ACC112 (cell line): ENCODE data around the gene RAI1.
A peak's percentile ranks its signal among the peaks of the same experiment; 100 is the strongest.
"Not testable (repeated sequence)": the region's sequence is repeated elsewhere in the genome, so short reads cannot be mapped to it uniquely, and the experiment has no call there.

Source experiments
- H2AFZ ChIP-seq: fragments of 200-600 bp; sonication (generic); one replicate; pipeline ENCODE4 v1.6.0; 2017; ENCODE audit warnings: antibody characterized with exemption, low read length; ENCODE audit not compliant: unreplicated experiment
- H3K27ac ChIP-seq: fragments of 200-600 bp; sonication (generic); 2 replicates; pipeline ENCODE4 v1.5.1; 2014; ENCODE audit warnings: low read depth, mild to moderate bottlenecking, antibody characterized with exemption, low read length, moderate library complexity
- H3K27me3 ChIP-seq: fragments of 200-600 bp; sonication (generic); 2 replicates; pipeline ENCODE4 v1.6.1; 2014; ENCODE audit warnings: mild to moderate bottlenecking, antibody characterized with exemption, low read length, moderate library complexity, mixed read lengths; ENCODE audit not compliant: insufficient read depth
- H3K36me3 ChIP-seq: fragments of 200-600 bp; sonication (generic); 2 replicates; pipeline ENCODE4 v1.6.1; 2016; ENCODE audit warnings: mild to moderate bottlenecking, antibody characterized with exemption, low read length, moderate library complexity, mixed read lengths; ENCODE audit not compliant: insufficient read depth
- H3K4me1 ChIP-seq: fragments of 200-600 bp; sonication (generic); one replicate; pipeline ENCODE4 v1.6.1; 2016; ENCODE audit warnings: low read length, mixed read lengths; ENCODE audit not compliant: insufficient read depth, unreplicated experiment, control insufficient read depth
- H3K4me3 ChIP-seq: fragments of 200-600 bp; sonication (generic); 2 replicates; pipeline ENCODE4 v1.5.1; 2014; ENCODE audit warnings: mild to moderate bottlenecking, low read depth, low read length
- H3K79me2 ChIP-seq: fragments of 200-600 bp; sonication (generic); one replicate; pipeline ENCODE4 v1.6.0; 2016; ENCODE audit warnings: low read length; ENCODE audit not compliant: control insufficient read depth, unreplicated experiment, insufficient read depth

The RAI1 gene, protein sequence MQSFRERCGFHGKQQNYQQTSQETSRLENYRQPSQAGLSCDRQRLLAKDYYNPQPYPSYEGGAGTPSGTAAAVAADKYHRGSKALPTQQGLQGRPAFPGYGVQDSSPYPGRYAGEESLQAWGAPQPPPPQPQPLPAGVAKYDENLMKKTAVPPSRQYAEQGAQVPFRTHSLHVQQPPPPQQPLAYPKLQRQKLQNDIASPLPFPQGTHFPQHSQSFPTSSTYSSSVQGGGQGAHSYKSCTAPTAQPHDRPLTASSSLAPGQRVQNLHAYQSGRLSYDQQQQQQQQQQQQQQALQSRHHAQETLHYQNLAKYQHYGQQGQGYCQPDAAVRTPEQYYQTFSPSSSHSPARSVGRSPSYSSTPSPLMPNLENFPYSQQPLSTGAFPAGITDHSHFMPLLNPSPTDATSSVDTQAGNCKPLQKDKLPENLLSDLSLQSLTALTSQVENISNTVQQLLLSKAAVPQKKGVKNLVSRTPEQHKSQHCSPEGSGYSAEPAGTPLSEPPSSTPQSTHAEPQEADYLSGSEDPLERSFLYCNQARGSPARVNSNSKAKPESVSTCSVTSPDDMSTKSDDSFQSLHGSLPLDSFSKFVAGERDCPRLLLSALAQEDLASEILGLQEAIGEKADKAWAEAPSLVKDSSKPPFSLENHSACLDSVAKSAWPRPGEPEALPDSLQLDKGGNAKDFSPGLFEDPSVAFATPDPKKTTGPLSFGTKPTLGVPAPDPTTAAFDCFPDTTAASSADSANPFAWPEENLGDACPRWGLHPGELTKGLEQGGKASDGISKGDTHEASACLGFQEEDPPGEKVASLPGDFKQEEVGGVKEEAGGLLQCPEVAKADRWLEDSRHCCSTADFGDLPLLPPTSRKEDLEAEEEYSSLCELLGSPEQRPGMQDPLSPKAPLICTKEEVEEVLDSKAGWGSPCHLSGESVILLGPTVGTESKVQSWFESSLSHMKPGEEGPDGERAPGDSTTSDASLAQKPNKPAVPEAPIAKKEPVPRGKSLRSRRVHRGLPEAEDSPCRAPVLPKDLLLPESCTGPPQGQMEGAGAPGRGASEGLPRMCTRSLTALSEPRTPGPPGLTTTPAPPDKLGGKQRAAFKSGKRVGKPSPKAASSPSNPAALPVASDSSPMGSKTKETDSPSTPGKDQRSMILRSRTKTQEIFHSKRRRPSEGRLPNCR (N-terminal part only)

DNA sequence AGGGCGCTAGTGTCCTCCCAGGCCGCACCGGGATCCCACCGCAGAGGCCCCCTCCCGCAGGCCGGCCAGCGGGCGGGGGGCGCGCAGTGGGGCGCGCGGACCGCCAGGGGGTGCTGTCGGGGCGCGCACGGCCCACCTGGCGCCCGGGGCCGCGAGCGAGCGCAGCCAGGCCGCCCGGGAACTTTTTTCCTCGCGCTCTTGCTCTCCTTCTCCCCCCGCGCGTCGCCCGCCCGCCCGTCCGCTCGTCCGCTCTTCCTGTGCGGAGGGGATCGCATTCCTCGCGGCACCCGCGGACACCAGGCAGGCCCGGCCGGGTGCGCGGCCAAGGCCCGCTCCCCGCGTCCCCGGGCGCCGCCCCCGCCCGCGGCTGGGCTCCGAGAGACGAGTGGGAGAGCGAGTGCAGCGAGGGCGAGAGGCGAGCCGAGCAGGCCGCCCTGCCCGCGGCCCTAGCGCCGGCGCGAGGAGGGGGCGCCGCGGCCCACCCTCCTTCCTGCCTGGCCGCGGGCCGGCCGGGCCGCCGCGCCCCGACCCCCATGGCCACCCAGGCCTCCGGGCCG, at the start of gene RAI1:
RAI1 (plus strand) TSS at position 272 of the 557 bp plus-strand sequence. CDS start 111,491 bp downstream, outside the sequence.
- Histone ChIP-seq H3K36me3 (no peaks in the 10 kb centered on the region), H3K27ac (peak within 1 kb of the TSS; percentile 85), H2AFZ (peak within 1 kb of the TSS; percentile 79), H3K27me3 (no peaks in the 10 kb centered on the region), H3K4me3 (peak within 1 kb of the TSS; percentile 96), H3K79me2 (peaks cover 44% of the 10 kb centered on the region), H3K4me1 (peaks cover 27% of the 10 kb centered on the region)

DNA sequence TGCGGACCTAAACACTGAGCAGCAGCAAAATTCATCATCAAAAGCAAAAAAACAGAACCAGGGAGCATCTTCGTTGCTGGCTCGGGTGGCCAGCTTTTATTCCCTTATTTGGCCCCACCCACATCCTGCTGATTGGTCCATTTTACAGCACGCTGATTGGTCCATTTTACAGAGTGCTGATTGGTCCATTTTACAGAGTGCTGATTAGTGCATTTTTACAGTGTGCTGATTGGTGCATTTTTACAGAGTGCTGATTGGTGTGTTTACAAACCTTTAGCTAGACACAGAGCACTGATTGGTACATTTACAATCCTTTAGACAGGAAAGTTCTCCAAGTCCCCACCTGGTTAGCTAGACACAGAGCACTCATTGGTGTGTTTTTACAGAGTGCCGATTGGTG, 48.6 kb upstream of the RAI1 start:
- not testable (repeated sequence) for H3K27me3 ChIP-seq, H3K36me3 ChIP-seq, H3K79me2 ChIP-seq, H3K4me3 ChIP-seq, H3K4me1 ChIP-seq, H3K27ac ChIP-seq, H2AFZ ChIP-seq

DNA sequence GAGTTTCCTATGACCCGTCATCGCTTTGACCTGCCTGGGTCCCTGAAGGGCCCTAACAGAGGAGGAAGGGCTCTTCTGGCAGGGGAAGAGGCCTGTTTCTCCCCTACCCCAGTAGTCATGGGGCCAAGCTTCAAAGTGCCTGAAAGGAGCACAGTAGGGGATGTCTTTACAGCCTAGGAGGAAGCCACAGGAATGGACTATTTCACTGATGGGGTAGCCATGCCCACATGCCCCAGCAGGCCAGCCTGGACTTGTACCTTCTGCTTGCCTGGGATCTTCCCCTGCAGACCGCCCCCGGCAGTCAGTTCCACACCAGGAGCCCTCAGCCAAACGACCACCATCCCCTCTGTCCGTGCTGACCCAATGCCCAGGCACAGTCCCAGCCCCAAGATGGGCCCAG, 47.9 kb upstream of the RAI1 start:
- Histone ChIP-seq H3K4me3 (no peak overlapping the region), H3K27me3 (no peaks in the 10 kb centered on the region), H2AFZ (no peak overlapping the region), H3K79me2 (no peaks in the 10 kb centered on the region), H3K36me3 (no peaks in the 10 kb centered on the region), H3K27ac (no peak overlapping the region), H3K4me1 (no peaks in the 10 kb centered on the region)

DNA sequence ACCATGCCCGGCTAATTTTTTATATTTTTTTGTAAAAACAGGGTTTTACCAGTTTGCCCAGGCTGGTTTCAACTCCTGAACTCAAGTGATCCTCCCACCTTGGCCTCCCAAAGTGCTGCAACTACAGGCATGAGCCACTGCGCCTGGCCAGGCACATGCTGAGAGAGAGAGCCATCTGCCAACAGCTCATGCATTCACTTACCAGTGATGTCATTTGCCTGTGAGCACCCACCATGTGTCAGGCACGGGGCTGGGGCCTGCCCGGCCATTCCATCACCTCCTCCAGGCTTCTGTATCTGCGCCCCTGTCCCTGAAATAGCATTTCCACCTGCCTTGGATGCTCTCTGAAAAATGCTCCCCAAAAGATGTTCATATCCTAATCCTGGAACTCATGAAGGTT, 46.1 kb upstream of the RAI1 start:
- Histone ChIP-seq H3K79me2 (no peaks in the 10 kb centered on the region), H2AFZ (no peak overlapping the region), H3K27me3 (no peaks in the 10 kb centered on the region), H3K4me1 (no peaks in the 10 kb centered on the region), H3K36me3 (no peaks in the 10 kb centered on the region), H3K27ac (no peak overlapping the region), H3K4me3 (no peak overlapping the region)

DNA sequence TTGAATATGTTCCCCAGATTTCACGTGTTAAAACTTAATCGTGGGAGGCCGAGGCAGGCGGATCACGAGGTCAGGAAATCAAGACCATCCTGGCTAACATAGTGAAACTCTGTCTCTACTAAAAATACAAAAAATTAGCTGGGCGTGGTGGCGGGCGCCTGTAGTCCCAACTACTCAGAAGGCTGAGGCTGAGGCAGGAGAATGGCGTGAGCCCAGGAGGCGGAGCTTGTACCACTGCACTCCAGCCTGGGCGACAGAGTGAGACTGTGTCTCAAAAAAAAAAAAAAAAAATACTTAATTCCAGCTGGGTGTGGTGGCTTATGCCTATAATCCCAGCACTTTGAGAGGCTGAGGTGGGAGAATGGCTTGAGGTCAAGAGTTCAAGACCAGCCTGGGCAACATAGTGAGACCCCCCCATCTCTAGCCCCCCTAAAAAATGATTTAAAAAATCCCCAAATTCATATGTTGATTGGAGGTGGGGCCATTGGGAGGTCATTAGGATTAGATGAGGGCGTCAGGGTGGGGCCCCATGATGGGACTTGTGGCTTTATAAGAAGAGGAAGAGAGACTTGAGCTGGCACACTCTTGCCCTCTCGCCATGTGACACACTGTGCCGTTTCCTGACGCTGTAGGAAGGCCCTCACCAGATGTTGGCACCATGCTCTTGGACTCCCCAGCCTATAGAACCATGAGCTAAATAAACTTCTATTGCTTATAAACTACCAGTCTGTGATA, 45.6 kb upstream of the RAI1 start:
- H3K4me1 ChIP-seq, H3K36me3 ChIP-seq, H3K79me2 ChIP-seq, H3K27me3 ChIP-seq, H2AFZ ChIP-seq, H3K4me3 ChIP-seq, H3K27ac ChIP-seq: not testable (repeated sequence)

DNA sequence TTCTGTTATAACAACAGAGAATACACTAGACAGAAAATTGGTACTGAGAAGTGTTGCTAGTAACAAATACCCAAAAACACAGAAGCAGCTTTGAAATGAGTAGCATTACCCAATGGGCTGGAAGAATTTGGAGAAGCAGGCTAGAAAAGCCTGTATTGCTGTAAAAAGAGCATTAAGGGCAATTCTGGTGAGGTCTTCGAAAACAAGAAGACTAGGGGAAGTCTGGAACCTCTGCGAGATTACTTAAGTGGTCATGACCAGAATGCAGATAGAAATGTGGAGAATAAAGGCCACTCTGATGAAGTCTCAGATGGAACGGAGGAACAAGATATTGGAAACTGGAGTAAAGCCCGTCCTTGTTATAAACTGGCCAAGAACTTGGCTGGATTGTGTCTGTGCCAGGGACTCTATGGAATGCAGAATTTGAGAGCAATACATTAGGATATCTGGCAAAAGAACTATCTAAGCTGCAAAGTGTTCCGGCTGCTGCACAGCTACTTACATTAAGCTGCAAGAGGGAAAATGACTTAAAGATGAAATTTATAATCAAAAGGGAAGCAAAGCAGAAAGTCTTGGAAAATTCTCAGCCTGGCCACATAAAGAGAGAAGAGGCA, 44.9 kb upstream of the RAI1 start:
- H3K27ac ChIP-seq: no peak overlapping the region
- H3K4me3 ChIP-seq: no peak overlapping the region
- H2AFZ ChIP-seq: no peak overlapping the region
- no peaks in the 10 kb centered on the region for H3K27me3 ChIP-seq
- no peaks in the 10 kb centered on the region for H3K4me1 ChIP-seq
- no peaks in the 10 kb centered on the region for H3K36me3 ChIP-seq
- H3K79me2 ChIP-seq: no peaks in the 10 kb centered on the region

DNA sequence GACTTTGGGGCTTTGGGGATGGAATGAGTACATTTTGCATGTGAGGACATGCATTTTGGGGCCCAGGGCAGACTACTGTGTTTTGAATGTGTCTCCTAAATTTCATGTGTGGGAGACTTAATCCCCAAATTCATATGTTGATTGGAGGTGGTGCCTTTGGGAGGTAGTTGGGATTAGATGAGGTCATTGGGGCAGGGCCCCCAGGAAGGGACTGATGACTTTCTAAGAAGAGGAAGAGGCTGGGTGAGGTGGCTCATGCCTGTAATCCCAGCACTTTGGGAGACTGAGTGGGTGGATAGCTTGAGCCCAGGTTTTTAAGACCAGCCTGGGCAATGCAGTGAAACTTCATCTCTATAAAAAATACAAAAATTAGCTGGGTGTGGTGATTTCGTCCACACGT, 42.8 kb upstream of the RAI1 start:
- no peaks in the 10 kb centered on the region for H3K79me2 ChIP-seq
- no peak overlapping the region for H3K4me3 ChIP-seq
- H3K27ac ChIP-seq: no peak overlapping the region
- no peaks in the 10 kb centered on the region for H3K36me3 ChIP-seq
- H3K4me1 ChIP-seq: no peaks in the 10 kb centered on the region
- H3K27me3 ChIP-seq: no peaks in the 10 kb centered on the region
- H2AFZ ChIP-seq: no peak overlapping the region

DNA sequence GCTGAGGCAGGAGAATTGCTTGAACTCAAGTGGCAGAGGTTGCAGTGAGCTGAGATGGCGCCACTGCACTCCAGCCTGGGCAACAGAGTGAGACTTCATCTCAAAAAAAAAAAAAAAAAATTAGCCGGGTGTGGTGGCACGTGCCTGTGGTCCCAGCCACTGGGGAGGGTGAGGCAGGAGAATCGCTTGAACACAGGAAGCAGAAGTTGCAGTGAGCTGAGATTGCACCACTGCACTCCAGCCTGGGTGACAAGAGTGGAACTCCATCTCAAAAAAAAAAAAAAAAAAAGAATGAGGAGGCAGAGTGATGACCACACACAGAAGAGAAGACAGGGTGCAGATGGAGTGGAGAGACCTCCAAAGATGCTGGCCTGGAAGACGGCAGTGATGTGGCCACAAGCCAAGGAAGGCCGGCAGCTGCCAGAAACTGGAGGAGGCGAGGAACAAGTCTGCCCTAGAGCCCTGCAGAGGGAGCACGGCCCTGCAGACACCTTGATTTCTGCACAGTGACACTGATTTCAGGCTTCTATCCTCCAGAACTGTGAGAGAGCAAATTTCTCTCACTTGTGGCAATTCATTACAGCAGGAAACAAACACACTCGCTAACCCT, 41.5 kb upstream of the RAI1 start:
- not testable (repeated sequence) for H3K4me3 ChIP-seq, H3K4me1 ChIP-seq, H3K79me2 ChIP-seq, H3K27ac ChIP-seq, H2AFZ ChIP-seq, H3K27me3 ChIP-seq, H3K36me3 ChIP-seq

DNA sequence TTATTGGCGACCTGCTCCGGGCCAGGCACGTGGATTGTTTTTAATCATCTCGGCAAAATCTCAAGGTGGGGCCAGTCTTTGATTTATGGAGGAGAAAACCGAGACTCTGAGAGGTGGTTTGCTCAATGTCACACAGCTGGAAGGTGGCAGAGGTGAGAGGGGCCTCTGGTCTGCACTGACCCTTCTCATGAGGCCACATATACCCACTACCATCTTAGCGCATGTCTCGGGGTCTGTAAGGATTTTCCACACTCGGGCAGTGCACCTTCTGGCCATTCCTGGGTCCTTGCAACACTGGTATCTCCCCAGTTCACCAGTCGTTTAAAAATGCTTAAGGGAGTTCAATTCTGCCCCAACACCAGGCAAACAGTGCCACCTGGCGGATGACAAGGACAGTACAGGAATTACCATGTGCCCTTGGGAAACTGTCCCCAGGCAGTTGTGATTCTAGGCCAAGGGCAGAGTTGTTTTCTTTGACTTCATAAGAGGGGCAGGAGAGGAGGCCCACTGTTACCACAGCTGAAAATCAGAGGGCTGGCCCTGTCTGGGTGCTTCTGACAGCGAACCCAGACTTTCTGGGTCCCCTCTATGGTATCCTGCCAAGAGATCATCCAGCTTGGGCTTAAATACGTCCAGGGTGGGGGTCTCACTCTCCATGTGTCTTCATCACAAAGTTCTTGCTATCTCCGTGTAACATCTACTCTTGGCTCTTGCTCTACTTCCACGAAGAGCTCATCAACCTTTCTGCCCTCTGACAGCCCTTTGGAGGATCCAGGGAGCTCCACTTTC, 39.4 kb upstream of the RAI1 start:
- H2AFZ ChIP-seq: no peak overlapping the region
- no peak overlapping the region for H3K27ac ChIP-seq
- H3K4me1 ChIP-seq: no peaks in the 10 kb centered on the region
- no peaks in the 10 kb centered on the region for H3K27me3 ChIP-seq
- no peaks in the 10 kb centered on the region for H3K36me3 ChIP-seq
- H3K4me3 ChIP-seq: no peak overlapping the region
- no peaks in the 10 kb centered on the region for H3K79me2 ChIP-seq
